Adrenal gland (tissue), 12 donors: ENCODE data around the gene STK38. TPM values are rescaled to one million over a fixed set of nuclear protein-coding genes. Genes with fewer than 3 reads are reported as not detected.

Experiments
- DNase-seq, 7 donors: peaks; one replicate each; pipeline ENCODE4 v3.0.0-alpha.2; 2019 to 2020
- H3K27ac ChIP-seq, 5 donors: fragments of 200-600 bp; sonication (generic) in 4 of 5; 1 replicate in 3 of 5; 2 replicates in 2 of 5; pipeline versions ENCODE4 v1.5.1 to v1.8.0; 2016 to 2020; ENCODE audit warnings: mild to moderate bottlenecking in 1 of 5
- H3K27me3 ChIP-seq: fragments of 200-600 bp; 2 replicates; pipeline ENCODE4 v1.8.0; 2021
- H3K36me3 ChIP-seq, 2 donors: fragments of 200-600 bp; replicated peaks in 1 of 2; 1 replicate in 1 of 2; 2 replicates in 1 of 2; pipeline versions ENCODE4 v1.5.1 to v1.8.0; 2018 to 2022
- H3K4me1 ChIP-seq, 2 donors: fragments of 200-600 bp; replicated peaks in 1 of 2; 1 replicate in 1 of 2; 2 replicates in 1 of 2; pipeline versions ENCODE4 v1.5.1 to v1.8.0; 2018 to 2021
- H3K4me3 ChIP-seq, 4 donors: fragments of 200-600 bp; sonication (generic) in 3 of 4; one replicate each; pipeline ENCODE4 v1.5.1; 2016 to 2018
- H3K9me3 ChIP-seq, 3 donors: fragments of 200-600 bp; sonication (generic) in 1 of 3; replicated peaks in 1 of 3; 1 replicate in 2 of 3; 2 replicates in 1 of 3; pipeline versions ENCODE4 v1.5.1 to v1.8.0; 2016 to 2021
- CTCF ChIP-seq, 6 experiments: fragments of 450-650 bp in 4 of 6; fragments of 200-600 bp in 2 of 6; sonication (generic) in 1 of 6; IDR thresholded peaks; 1 replicate in 5 of 6; 2 replicates in 1 of 6; pipeline versions ENCODE4 v1.5.1 to v1.8.0; 2016 to 2021; ENCODE audit warnings: antibody characterized with exemption in 6 of 6, mild to moderate bottlenecking in 2 of 6, moderate library complexity in 1 of 6
- POLR2A ChIP-seq, 2 donors: fragments of 450-650 bp; IDR thresholded peaks; one replicate each; pipeline ENCODE4 v1.6.1; 2017; ENCODE audit warnings: antibody characterized with exemption in 2 of 2, mild to moderate bottlenecking in 2 of 2, moderate library complexity in 1 of 2
- WGBS, 4 donors: extraction: QIAGEN DNeasy Blood & Tissue Kit in 2 of 4; methylation state at CpG; one replicate each; pipeline versions ENCODE4 v1.1.5 to v1.1.7; 2013 to 2017; 5-methylcytosine and 5-hydroxymethylcytosine counted together
- intact Hi-C, 2 donors: fragments of 100-400 bp; cut with DNase I; formaldehyde crosslinking; loops; one replicate each; pipeline versions ENCODE4 v1.14.1 to v1.15.0; 2022 to 2023
- polyA plus RNA-seq, 3 donors: library from polyadenylated mRNA; stranded (reverse); fragments of 200-250 nt in 2 of 3; fragments of 350-450 nt in 1 of 3; fragmentation: Illumina TruSeq in 1 of 3; extraction: RNeasy Lipid Tissue Mini Kit (QIAGEN cat#74804) in 1 of 3; gene quantifications; one replicate each; pipeline ENCODE4 v1.2.3, GENCODE V29; 2013 to 2014
- total RNA-seq, 9 donors: library from RNA; depleted of rRNA in 4 of 9; stranded (reverse); fragments of >200 nt in 4 of 9; fragments of 120-200 nt in 1 of 9; fragmentation: NEBNext Ultra II Directional in 1 of 9; extraction: Animal tissue kit (Norgen Biotek cat#: 25700) in 1 of 9; gene quantifications; one replicate each; pipeline versions ENCODE4 v1.1.0 to v1.2.4, GENCODE V29; 2013 to 2023
- donor health status: healthy with polysubstance abuse.
- donor health status: Bipolar disorder and iron deficiency.
- donor health status: DM: yes; HTN: yes; CAD: no.
- donor health status: DM: no; HTN: no; CAD: no.
- donor health status: DM: no; HTN: no; CAD: no.
- donor health status: DM: yes; HTN: yes; CAD: no.

Gene STK38
- total and polyA plus RNA-seq, 12 donors: 7.4 to 21.3 (median 13.2) TPM

DNA sequence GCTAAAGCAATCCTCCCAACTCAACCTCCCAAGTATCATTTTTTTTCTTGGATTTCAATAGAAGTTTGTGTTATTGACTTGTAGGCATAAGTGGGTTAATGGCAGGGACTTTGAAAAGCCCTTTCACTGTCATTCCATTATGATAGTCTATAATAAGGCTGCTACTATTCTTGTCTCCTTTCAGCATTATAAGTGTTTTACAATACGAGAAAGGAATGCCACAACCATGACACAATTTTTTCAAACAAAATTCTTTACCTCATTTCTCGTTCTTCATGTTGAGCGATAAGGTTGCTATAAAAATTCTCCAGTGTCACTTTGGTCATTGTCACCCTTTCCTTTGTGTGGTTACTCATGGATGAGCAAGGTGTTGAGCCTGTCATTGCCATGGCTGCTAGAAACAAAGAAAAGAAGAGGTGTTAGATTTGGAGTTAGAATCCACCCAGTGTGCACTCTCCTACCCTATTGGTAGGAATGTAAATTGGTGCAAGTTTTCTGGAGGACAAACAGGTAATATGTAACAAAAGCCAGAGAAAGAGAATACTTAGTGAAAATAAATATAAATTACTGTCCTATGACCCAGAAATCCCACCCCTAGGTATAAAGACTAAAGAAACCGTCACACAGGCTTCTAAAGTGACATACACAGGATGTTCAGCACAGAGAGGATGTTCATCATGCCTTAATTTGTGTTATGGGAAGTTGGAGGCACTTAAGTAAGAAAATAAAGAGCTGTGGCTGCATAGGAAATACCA lies 7.3 kb downstream of the STK38 start:
- 93 to 98% (median 94%) methylated on average over 4 of the region's 4 CpGs for WGBS, 4 donors
- H3K4me1 ChIP-seq: peaks cover 6 to 14% of the 10 kb centered on the region in 2 donors
- TF ChIP-seq POLR2A (IDR thresholded peaks at IDR 0.05): no peak
- TF ChIP-seq CTCF (IDR thresholded peaks at IDR 0.05): no peak
- DNase-seq: no peak
- no peaks in the 10 kb centered on the region for H3K9me3 ChIP-seq
- H3K27ac ChIP-seq: no peak overlapping the region
- H3K36me3 ChIP-seq: peaks cover 0 to 12% of the 10 kb centered on the region in 2 donors
- no peak overlapping the region for H3K4me3 ChIP-seq
- no peaks in the 10 kb centered on the region for H3K27me3 ChIP-seq
- intact Hi-C loops: loop anchor here (10.0 kb wide), 1 partner anchor 55 kb away; the partner anchor contains the start of gene SRSF3 (in 2 of the 2)

DNA sequence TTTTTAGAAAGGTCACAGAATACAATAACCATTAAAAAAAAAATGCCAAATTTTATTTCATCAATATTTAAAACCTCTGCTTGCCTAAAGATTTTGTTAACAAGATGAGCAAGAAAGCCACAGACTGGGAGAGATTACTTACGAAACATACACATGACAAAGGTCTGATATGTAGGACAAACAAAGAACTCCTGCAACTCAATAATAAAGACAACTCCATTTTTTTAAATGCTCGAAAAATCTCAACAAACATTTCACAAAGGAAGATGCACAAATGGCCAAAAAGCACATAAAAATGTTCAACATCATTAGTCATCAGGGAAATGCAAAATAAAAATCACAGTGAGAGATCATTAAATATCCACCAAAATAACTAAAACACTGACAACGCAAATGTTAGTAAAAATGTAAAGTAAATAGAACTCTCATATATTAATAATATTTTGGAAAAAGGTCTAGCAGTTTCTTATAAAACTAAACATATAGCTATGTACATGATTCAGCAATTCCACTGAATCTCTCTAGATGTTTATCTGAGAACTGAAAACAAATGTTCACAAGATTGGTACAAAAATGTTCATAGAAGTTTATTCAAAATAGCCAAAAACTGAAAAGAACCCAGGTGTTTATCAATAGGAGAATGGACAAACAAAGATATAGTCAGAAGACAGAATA lies 10.3 kb downstream of the STK38 start:
- no peak for TF ChIP-seq POLR2A (IDR thresholded peaks at IDR 0.05)
- intact Hi-C loops: no loop called here
- WGBS, 4 donors: 89 to 93% (median 92%) methylated on average over 3 of the region's 3 CpGs

DNA sequence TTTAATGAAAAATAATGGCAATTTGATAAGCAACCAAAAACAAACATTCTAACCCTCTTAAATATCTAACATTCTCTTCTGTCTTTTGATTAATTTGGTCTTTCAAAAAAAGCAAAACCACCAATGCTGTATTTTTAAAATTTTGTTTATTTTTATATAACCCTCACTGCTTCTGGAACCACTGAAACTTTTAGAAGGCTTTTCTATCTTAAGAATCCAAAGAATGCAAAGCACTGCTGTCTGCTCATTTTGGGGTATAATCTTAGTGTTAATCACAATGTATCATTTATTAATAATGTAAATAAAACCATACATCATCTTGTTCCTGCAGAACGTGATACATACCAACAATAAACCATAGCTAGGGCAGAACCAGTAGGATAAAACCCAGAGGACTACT lies 14.0 kb downstream of the STK38 start:
- WGBS, 4 donors: 52 to 73% (median 66%) methylated on average over 1 of the region's 1 CpG
- DNase-seq: no peak
- Histone ChIP-seq H3K27ac (no peak overlapping the region), H3K9me3 (no peaks in the 10 kb centered on the region), H3K4me1 (no peaks in the 10 kb centered on the region), H3K27me3 (no peaks in the 10 kb centered on the region), H3K36me3 (no peaks in the 10 kb centered on the region), H3K4me3 (no peak overlapping the region)
- TF ChIP-seq CTCF (IDR thresholded peaks at IDR 0.05): no peak
- TF ChIP-seq POLR2A (IDR thresholded peaks at IDR 0.05): no peak
- intact Hi-C loops: no loop called here

More for the DNA sequence above, 10.3 kb downstream of the STK38 start:
- H3K4me1 ChIP-seq: no peaks in the 10 kb centered on the region
- peaks cover 0 to 12% of the 10 kb centered on the region in 2 donors for H3K36me3 ChIP-seq
- no peak overlapping the region for H3K4me3 ChIP-seq
- H3K27me3 ChIP-seq: no peaks in the 10 kb centered on the region
- DNase-seq: no peak
- no peak overlapping the region for H3K27ac ChIP-seq
- no peaks in the 10 kb centered on the region for H3K9me3 ChIP-seq

DNA sequence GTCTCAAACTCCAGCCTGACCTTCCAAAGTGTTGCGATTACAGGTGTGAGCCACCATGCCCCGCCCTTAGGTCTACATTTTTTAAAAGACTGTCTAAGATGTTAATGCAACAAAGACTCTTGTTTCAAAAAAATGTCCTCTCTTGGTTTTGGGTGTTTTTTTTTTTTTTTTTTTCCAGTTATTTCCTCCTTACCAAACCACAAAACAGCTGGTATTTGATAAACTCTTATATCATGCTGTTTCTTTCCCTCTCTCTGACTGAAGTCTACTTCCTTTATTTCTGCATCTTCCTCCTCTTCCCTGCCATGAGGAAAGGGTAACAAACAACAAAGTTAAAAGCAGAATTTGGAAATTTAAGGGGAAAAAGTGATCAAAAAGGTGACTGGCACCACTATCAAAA lies 21.2 kb downstream of the STK38 start:
- Histone ChIP-seq H3K36me3 (peaks cover 0 to 18% of the 10 kb centered on the region in 2 donors), H3K27me3 (no peaks in the 10 kb centered on the region), H3K4me1 (no peaks in the 10 kb centered on the region), H3K9me3 (no peaks in the 10 kb centered on the region), H3K27ac (no peak overlapping the region), H3K4me3 (no peak overlapping the region)
- intact Hi-C loops: no loop called here
- WGBS, 4 donors: 85 to 93% (median 87%) methylated on average over 2 of the region's 2 CpGs
- TF ChIP-seq CTCF (IDR thresholded peaks at IDR 0.05) (no peak), POLR2A (IDR thresholded peaks at IDR 0.05) (no peak)
- DNase-seq: no peak
